NCI-H69 (cell line): ENCODE results near the gene ATP6V0E2.
A peak's percentile ranks its signal among the peaks of the same experiment; 100 is the strongest.

Experiments
- DNase-seq: peaks from one replicate; lab custom pipeline; 2025; lab: John Stamatoyannopoulos, UW

Gene ATP6V0E2

DNA sequence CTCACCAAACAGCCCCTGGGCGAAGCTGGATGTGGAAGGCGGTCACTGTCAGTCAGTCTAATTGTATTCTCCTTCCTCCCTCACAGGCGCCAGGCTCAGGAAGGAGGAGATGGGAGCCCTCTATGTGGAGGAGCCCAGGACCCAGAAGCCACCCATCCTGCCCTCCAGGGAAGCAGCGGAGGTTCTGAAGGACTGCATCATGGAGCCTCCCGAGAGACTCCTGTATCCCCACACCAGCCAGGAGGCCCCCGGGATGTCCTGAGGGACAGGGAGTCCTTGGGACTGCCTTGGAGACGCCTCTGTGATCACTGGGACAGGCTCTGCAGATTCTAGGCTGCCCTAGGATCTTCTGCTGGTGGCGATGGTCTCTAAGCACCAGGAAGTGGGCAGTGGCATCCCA, 9.7 kb upstream of the ATP6V0E2 start:
- DNase-seq, result no peak

DNA sequence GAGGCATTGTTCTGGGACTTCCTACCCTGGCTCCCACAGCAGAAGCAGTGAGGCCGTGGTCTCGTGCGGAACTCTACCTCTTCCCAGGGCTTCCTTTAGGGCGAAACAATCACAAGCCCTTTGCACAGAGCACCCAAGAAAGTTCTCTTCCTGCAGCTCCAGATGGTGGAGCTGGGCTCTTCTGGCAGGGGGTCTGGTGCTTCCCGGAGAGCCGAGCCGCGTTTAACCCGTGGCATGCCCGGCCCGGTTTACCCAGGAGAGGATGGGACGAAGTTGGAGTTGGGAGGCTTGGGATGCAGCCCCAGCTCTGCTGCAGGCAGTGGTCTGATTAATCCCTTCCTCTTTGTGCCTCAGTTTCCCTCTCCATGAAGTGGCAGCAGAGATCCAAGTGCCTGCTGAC, 9.0 kb upstream of the ATP6V0E2 start:
- no peak for DNase-seq

DNA sequence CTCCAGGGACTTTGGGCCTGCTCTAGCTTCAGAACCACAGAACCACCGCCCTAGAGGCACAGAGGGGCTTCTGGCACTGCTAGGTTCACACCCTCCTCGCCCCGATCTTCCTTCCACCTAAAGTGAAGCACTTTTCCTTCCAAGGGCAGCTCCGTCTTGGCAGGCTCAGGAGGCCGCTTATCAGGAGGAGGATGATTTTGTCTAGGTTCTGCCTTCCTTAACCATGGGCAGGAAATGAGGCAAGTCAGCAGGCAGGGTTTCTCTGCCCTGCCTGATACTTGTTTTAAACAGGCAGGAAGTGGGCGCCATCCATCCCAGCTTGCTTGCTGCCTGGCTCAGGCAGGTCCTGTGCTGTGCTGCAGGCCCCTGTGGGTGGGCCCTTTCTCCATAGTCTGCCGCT, 8.3 kb upstream of the ATP6V0E2 start:
- no peak for DNase-seq

DNA sequence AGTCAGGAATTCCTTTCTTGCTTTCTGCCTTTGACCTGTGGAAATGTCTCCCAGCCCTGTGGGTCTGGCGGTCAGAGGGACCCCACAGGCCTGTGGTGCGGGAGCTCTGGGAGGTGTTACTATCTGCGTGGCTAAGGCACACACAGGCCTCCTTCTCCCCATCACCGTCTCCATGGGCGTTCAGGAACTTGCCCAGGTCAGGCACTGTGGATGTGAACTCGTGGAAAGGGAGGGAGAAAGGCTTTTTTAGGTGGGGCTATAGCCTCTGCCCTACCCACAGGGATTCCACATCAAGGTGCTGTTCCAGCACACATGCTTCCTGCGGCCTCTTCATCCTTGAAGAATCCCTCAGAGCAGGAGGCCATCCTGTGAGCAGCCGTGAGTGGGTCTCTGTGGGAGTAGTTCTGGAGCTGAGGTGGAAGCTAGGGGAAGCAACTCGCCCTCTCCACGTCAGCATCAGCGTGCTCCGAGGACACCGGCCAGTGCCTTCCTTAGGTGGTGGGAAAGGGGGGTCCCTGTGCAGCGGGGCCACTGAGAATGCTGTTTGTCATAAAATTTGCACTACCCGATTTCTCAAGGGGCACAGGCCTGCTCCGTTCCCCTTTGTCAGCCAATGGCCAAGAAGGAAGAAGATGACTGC, 7.5 kb upstream of the ATP6V0E2 start:
- DNase-seq, result no peak

- DNase-seq, result no peak
Observed at GRCh38 chr7:149866779-149867447, 6.9 kb upstream of the ATP6V0E2 start.

GRCh38 chr7:149867762-149868622, 5.8 kb upstream of the ATP6V0E2 start:
- no peak for DNase-seq

DNA sequence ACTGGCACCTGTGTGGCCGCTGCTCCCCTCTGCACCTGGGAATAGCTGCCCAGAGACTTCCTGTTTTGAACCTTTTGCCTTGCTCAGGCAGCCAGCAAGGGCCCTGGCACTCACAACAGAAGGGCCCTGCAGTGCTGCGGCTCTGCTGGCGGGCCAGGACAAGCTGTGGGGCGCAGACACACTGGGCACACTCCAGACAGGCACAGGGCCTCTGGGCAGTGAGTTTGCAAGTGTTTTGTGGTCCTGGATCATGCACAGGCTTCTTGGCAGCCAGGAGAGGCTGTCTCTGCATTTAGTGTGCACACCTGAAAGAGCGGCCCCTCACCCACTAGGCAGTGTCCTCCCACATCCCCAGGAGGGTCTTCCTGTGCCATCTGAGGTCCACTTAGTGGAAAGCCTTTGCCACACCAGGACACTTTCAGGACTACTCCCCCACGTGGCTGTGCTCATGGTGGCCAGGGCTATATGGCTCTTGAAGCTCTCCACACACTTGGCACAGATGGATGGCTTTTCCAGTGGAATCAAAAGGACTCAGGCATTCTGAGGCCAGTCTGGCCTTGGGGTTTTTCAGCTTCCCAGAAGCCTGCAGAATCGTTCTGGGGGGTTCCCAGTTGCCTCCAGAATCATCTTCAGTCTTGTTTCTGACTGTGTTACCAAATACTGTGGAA, 5.0 kb upstream of the ATP6V0E2 start:
- DNase-seq, result no peak

GRCh38 chr7:149869291-149869650, 4.5 kb upstream of the ATP6V0E2 start:
- DNase-seq, result no peak

DNA sequence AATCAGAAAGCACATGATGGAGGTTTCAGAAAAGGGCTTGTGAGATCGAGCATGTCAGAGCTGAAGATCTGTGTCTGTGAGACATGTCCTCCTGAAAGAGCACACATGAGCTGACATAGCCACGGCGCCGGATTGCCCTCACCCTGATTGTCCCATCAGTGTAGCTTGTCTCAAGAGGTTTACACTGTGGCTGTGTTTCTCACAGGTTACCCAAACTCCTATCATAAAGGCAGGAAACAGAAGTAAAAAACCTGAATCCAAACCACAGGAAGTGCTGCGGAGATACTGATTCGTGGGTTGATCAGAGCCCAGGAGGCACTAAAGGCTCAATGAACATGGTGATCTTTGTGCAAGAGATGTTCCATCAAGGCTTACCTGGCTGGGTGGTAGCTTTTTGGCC, 3.9 kb upstream of the ATP6V0E2 start:
- DNase-seq, result no peak

GRCh38 chr7:149870274-149870673, 3.5 kb upstream of the ATP6V0E2 start:
- DNase-seq, result no peak

GRCh38 chr7:149870701-149871483, 2.9 kb upstream of the ATP6V0E2 start:
- no peak for DNase-seq

- DNase-seq, result no peak
Observed at GRCh38 chr7:149871576-149871975, 2.2 kb upstream of the ATP6V0E2 start.

- DNase-seq, result peak; percentile 89
Observed at GRCh38 chr7:149872419-149873073, 1.2 kb upstream of the ATP6V0E2 start.

DNA sequence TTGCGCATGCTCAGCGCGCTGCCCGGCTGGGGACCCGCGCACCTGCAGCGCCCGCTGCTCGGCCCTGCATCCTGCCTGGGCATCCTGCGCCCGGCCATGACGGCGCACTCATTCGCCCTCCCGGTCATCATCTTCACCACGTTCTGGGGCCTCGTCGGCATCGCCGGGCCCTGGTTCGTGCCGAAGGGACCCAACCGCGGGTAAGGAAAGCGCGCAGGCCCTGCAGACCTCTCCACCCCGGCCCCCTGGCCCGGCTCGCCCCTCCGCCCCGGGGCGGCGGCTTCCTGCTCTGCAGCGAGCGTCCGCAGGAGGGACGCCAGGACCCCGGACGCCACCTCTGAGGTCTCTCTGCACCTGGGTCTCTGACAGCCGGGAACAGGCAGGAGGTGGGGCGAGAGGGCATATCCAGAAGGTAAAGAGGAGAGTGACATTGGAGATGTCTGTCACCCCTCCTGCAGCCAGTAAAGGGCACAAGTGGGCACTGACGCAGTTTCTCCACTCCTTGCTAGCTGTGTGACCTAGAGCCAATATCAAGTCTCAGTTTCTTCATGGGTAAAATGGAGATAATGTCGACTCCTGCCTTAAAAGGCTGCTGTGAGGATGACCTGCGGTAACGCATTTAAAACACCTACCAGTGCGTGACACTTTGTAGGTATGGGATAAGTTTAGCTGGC, 338 bp downstream of the ATP6V0E2 start:
- peak; percentile 74 for DNase-seq

- no peak for DNase-seq
Observed at GRCh38 chr7:149874644-149875028, 867 bp downstream of the ATP6V0E2 start.

GRCh38 chr7:149875396-149875795, 1.6 kb downstream of the ATP6V0E2 start:
- no peak for DNase-seq

GRCh38 chr7:149877890-149878522, 4.2 kb downstream of the ATP6V0E2 start:
- no peak for DNase-seq

GRCh38 chr7:149878523-149878921, 4.8 kb downstream of the ATP6V0E2 start:
- DNase-seq, result peak; percentile 30

DNA sequence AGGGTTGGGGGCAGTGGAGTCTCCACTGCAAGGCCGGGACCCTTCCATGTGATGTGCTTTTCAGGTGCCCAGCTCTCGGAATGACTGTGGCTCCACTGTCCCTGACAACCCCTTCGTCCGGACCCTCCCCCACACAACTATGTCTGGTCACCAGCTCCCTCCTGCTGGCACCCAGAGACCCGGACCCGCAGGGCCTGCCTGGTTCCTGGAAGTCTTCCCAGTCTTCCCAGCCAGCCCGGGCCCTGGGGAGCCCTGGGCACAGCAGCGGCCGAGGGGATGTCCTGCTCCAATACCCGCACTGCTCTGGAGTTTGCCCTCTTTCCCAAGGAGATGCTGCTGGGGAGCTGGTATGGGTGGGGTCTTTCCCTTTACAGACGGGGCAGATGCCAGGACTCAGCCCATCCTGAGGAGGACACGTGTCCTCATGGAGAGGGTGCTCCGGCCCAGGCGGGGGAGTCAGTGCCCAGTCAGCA, 5.5 kb downstream of the ATP6V0E2 start:
- no peak for DNase-seq
